ENCODE measurements around the gene ARL15. TPM values are rescaled to one million over a fixed set of nuclear protein-coding genes. Genes with fewer than 3 reads are reported as not detected.
A peak's percentile ranks its signal among the peaks of the same experiment; 100 is the strongest.
"Not testable (repeated sequence)": the region's sequence is repeated elsewhere in the genome, so short reads cannot be mapped to it uniquely, and the experiment has no call there.

The ARL15 gene
- polyA plus RNA-seq (ENCODE audit: insufficient read length in 4 of 4): 10 to 100 TPM; 26.6 to 34.4 (median 32.2) TPM

DNA sequence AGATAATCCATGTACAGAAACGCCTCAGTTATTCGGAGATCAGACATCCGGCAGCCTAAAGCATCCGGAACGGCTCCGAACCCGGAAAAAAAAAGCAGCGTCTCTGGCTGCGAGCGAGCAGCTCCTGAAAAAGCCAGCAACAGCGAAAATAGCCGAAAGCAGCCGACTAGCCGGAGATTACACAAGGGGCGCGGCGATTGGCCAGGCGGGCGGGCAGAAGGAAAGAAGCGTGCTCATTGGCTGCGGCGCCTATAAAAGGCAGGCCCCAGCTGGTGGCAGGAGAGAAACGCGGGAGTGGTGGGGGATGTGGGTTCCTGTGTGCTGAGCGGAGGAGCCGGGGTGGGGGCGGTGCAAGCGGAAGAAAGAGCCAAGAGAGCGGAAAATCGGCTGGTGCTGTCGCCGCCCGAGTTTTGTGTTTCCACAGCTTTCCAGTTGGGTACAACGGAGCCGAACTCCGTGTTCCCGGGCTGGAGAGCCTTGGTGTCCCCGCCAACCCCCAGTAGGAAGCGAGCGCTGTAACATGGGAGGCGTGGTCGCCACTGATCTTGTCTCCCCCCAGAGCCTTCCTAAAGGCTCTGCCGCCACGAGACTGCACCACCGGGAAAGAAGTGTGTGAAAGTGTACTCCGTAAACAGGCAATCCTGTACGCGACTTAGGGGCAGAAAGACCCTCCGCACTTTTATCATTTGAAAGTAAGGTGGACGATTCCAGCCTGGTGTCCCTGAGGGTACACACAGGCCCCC, at the start of gene ARL15:
Gene ARL15 (minus strand): TSS at position 141 of the 743 bp plus-strand sequence.
- DNase-seq (ENCODE audit: low read depth in 4 of 4, low spot score in 2 of 4): peak; percentile 88 to 98 (median 92)

GRCh38 chr5:54360089-54360488, 49.7 kb upstream of the ARL15 start:
- no peak for DNase-seq (ENCODE audit: low read depth in 4 of 4, low spot score in 2 of 4)

DNA sequence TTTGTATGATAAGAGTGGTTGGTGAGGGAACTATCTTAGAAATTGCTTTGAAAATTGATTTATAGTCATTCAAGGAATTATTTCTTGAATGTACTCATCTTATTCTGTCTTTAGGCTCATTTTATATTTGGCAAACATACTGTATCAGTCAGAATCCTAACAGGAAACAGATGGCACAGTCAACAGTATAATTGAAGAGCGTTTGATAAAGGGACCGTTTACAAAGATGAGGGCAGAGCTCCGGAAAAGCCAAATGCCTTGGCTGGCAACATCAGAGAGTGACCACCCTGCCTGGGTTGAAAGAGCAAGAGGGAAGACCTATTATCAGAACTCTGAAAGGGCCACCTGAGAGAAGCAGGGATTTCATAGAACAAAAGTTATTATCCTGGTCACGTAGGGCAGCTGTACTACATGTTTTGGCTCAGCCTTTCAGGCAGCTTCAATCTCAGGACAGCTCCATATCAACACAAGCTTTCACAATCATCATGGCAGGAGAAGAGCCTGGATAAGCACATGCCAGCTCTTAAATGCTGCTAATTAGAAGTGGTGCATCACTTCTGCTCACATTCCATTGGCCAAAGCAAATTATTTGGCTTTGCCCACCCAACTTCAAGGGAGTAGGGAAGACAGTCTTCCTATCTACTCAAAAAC, 47.2 kb upstream of the ARL15 start:
- no peak for DNase-seq (ENCODE audit: low read depth in 4 of 4, low spot score in 2 of 4)

- DNase-seq (ENCODE audit: low read depth in 4 of 4, low spot score in 2 of 4): not testable (repeated sequence)
Observed at GRCh38 chr5:54353933-54354564, 43.7 kb upstream of the ARL15 start.

- DNase-seq (ENCODE audit: low read depth in 4 of 4, low spot score in 2 of 4): not testable (repeated sequence)
Observed at GRCh38 chr5:54352580-54352979, 42.2 kb upstream of the ARL15 start.

DNA sequence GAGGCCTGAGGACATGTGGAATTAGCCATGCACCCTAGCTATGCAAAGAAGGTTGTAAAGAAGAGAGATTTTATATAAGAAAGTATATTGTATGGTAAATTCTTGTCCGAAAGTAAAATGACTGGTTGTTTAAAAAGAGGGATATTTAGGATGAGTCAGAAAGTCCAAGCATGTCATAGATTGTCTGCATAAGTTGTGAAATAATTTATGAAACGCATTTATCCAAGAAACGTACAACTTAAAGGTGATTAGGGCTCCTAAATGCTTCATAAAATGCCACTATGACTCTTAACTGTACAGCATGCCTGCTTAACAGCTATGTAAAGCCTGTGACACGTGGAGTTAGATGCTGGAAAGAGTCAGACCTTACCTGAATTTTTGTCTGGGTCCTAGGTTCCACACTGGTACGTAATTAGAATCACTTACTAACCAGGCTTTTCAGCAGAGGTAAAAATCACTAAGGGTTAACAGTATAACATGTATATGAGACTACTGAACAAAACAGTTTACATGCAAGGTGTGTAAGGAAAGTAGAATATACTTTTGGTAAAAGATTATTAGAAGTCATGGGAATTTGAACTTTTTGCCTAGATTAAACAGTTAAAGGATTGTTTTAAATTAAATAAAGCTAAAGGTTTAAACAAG, 37.0 kb upstream of the ARL15 start:
- DNase-seq (ENCODE audit: low read depth in 4 of 4, low spot score in 2 of 4): no peak

DNA sequence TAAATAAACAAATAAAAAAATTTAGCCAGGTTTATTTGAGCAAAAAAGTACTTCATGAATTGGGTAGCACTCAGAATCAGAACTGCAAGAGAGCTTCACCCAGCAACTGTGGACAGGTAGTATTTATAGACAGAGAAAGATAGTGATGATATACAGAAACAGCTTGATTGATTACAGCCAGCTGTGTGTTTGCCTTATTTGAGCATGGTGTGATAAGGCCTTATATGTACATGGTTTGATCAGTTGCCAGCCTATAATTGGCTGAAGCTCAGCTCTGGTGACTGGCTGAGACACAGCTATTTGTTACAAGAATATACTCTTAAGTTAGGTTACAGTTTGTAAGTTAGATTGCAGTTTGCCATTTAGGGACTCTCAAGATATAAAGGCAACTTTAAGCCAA, 34.3 kb upstream of the ARL15 start:
- no peak for DNase-seq (ENCODE audit: low read depth in 4 of 4, low spot score in 2 of 4)

GRCh38 chr5:54341971-54342370, 31.6 kb upstream of the ARL15 start:
- DNase-seq (ENCODE audit: low read depth in 4 of 4, low spot score in 2 of 4): no peak

DNA sequence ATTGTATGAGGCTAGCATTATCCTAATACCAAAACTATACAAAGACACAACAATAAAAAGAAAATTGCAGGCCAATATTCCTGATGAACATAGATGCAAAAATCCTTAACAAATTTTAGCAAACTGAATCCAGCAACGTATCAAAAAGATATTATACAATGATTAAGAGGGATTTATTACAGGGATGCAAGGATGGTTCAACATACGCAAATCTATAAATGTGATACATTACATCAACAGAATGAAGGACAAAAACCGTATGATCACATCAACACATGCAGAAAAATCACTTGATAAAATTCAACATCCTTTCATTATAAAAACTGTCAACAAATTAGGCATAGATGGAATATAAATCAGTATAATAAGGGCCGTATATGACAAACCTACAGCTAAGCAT, 27.1 kb upstream of the ARL15 start:
- DNase-seq (ENCODE audit: low read depth in 4 of 4, low spot score in 2 of 4): no peak

DNA sequence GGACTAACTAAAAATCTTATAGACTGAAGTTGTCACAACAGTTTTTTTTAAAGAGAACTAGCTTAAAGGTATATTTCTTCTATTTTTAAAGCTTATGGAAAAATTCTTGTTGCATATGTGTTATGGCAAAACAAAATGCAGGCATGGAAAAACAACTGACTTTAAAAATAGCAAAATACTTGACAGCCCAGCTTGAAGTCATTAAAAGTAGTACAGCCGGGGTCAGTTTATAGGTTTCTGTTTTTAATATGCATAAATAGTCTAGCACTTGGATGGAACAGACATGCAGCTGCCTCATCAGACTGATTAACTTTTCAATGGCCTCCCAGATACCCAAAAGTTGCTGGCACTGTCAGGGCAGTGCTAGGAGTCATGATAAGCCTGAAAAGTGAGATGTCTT, 22.3 kb upstream of the ARL15 start:
- DNase-seq (ENCODE audit: low read depth in 4 of 4, low spot score in 2 of 4): no peak

- no peak for DNase-seq (ENCODE audit: low read depth in 4 of 4, low spot score in 2 of 4)
Observed at GRCh38 chr5:54329731-54330709, 19.6 kb upstream of the ARL15 start.

GRCh38 chr5:54326662-54327270, 16.4 kb upstream of the ARL15 start:
- no peak for DNase-seq (ENCODE audit: low read depth in 4 of 4, low spot score in 2 of 4)

GRCh38 chr5:54325610-54326311, 15.4 kb upstream of the ARL15 start:
- no peak for DNase-seq (ENCODE audit: low read depth in 4 of 4, low spot score in 2 of 4)

DNA sequence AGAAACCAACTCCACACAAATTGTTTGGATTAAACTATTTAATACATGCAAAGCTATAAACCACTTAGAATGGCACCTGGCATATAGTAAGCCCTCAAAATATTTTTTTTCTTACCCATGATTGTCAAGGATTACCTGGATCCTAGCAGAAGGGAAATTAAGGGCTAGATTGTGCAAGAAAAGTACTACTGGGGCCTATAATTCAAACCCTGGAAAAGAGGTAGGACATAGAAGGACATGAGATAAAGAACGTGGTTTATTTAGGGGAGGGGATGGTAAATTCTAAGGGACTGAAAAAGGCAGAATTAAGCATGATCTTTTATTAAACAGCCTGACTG, 14.9 kb upstream of the ARL15 start:
- no peak for DNase-seq (ENCODE audit: low read depth in 4 of 4, low spot score in 2 of 4)

GRCh38 chr5:54324651-54325271, 14.4 kb upstream of the ARL15 start:
- DNase-seq (ENCODE audit: low read depth in 4 of 4, low spot score in 2 of 4): no peak

GRCh38 chr5:54323495-54323894, 13.1 kb upstream of the ARL15 start:
- no peak for DNase-seq (ENCODE audit: low read depth in 4 of 4, low spot score in 2 of 4)

DNA sequence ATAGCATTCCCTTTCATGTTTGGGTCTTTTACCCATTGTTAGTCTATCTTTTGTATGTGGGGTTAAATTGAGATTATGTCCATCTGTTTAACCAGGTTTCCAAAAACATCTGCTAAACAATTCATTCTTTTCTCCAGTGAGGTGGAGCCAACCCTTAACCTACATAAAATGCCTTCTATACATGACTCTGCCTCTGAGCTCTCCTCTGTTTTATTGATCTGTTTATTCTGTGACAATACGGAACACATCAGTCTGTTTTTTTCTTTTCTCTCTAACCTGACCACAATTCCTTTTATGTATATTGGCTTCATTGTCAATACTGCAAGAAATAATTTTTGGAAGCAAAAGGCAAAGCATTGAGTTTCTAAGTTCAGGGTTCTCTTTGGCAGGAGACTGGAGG, 9.9 kb upstream of the ARL15 start:
- DNase-seq (ENCODE audit: low read depth in 4 of 4, low spot score in 2 of 4): no peak

- DNase-seq (ENCODE audit: low read depth in 4 of 4, low spot score in 2 of 4): no peak
Observed at GRCh38 chr5:54317511-54318260, 7.3 kb upstream of the ARL15 start.
